ENCODE measurements around the gene HSD17B7. TPM values are rescaled to one million over a fixed set of nuclear protein-coding genes. Genes with fewer than 3 reads are reported as not detected.

The HSD17B7 gene
- total RNA-seq, 5 donors from 2014 or later (not counting 1 experiment from before 2014, with no cell fraction given): 22.0 to 29.6 (median 26.8) TPM

GRCh38 chr1:162861625-162862024, 71.1 kb downstream of the HSD17B7 start:
- H3K4me3 ChIP-seq (ENCODE audit: control insufficient read depth in 1 of 2, extremely low read depth in 1 of 2, low read length in 1 of 2): no peak overlapping the region
- no peak overlapping the region for H3K4me3 Mint-ChIP-seq
- no peaks in the 10 kb centered on the region for H3K9me3 ChIP-seq
- H3K4me1 Mint-ChIP-seq: no peaks in the 10 kb centered on the region
- H3K27me3 Mint-ChIP-seq: peaks cover 20 to 25% of the 10 kb centered on the region in 2 donors
- no peaks in the 10 kb centered on the region for H3K36me3 Mint-ChIP-seq
- H3K27ac ChIP-seq (ENCODE audit: low read length): no peak overlapping the region
- H3K27ac Mint-ChIP-seq: no peak overlapping the region
- H3K4me1 ChIP-seq (ENCODE audit: control insufficient read depth in 1 of 2, extremely low read depth in 1 of 2, insufficient read depth in 2 of 2, low read length in 2 of 2): no peaks in the 10 kb centered on the region
- peaks cover 0 to 3% of the 10 kb centered on the region in 2 experiments for H3K27me3 ChIP-seq (replicated peaks in 1 of 2; ENCODE audit: control insufficient read depth in 2 of 2, extremely low read depth in 1 of 2, insufficient read depth in 2 of 2, low read length in 1 of 2)
- DNase-seq (no peak), ATAC-seq (replicated peaks in 1 of 4) (no peak)
- no CpG with 5 or more reads among the region's 5 CpGs for WGBS (ENCODE audit: insufficient coverage)
- no peaks in the 10 kb centered on the region for H3K36me3 ChIP-seq (ENCODE audit: control insufficient read depth in 2 of 2, extremely low read depth in 1 of 2, insufficient read depth in 1 of 2, low read length in 1 of 2)
- ChIA-PET CTCF (interaction anchor here in 1 of 2 donors (1.7 kb wide), 1 partner anchor 13 kb away, joined by 6 read pairs; no protein-coding TSS in a partner anchor), POLR2A (no interaction called here)
- H3K9me3 Mint-ChIP-seq: no peaks in the 10 kb centered on the region

Other genes with a start within 250 kb of the HSD17B7 start
- gene UAP1, start 229.0 kb upstream of the HSD17B7 start, total RNA-seq: 10 to 100 TPM; 16.7 to 39.1 (median 19.2) TPM
- under 1 TPM; 0.28 to 0.67 (median 0.59) TPM for gene DDR2, start 158.2 kb upstream of the HSD17B7 start, total RNA-seq
- not detected for gene CCDC190, start 70.5 kb downstream of the HSD17B7 start, total RNA-seq